SH-SY5Y (cell line): ENCODE measurements around the gene EPHB6.

Experiments used
- GATA2 ChIP-seq: IDR thresholded peaks from 2 replicates; pipeline ENCODE4 v1.6.1; 2011; ENCODE audit warnings: mild to moderate bottlenecking, low read depth, low read length
- GATA3 ChIP-seq: IDR thresholded peaks from 2 replicates; pipeline ENCODE4 v1.6.1; 2011; ENCODE audit warnings: low read depth, mild to moderate bottlenecking, low read length, moderate library complexity

DNA sequence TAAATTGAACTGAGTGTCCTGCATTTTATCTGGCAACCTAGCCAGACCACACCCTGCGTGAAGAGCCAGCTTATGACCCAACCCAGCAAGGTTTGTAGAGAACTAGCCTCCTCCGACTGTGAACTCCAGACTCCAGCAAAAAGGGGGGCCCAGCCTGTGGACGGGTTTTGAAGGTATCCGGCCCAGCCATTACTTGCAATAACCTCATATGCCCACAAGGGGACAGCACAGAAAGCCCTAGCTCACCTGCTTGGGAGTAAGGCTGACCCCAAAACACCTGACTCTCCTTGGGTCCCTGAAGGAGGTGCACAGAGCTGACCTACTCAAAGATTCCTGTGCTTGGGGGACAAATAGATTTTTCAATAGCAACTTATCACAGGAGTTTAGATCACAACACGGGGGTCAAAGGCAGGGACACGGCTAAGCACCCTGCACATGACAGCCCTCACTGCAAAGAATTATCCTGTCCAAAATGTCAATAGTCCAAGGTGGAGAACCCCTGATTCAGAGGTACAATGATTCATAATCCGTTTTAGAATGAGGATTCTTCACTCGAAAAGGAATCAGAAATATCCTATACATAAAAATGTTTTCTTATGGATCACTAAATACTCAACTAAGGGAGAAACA lies 26.1 kb downstream of the EPHB6 start:
- TF ChIP-seq GATA2 (no peak), GATA3 (no peak)
